Measurements from ENCODE around the gene SLC25A10.

SLC25A10 gene

GRCh38 chr17:81685108-81685507 lies 27.0 kb upstream of the SLC25A10 start:
- FAIRE-seq (no peak), DNase-seq (ENCODE audit: insufficient read length, low spot score) (no peak)
- TF ChIP-seq POLR2A (IDR thresholded peaks at IDR 0.05; ENCODE audit: low read depth, low read length) (no peak), TAF1 (IDR thresholded peaks at IDR 0.05; ENCODE audit: low read depth, low read length) (no peak), POLR2AphosphoS5 (IDR thresholded peaks at IDR 0.05; ENCODE audit: low read depth, low read length) (no peak), SPI1 (IDR thresholded peaks at IDR 0.05; ENCODE audit: low read depth, low read length) (no peak), POU2F2 (IDR thresholded peaks at IDR 0.05; ENCODE audit: low read depth, low read length) (no peak), PAX5 (IDR thresholded peaks at IDR 0.05; ENCODE audit: insufficient read depth, low read length, severe bottlenecking) (no peak)

- FAIRE-seq (no peak), DNase-seq (ENCODE audit: insufficient read length, low spot score) (no peak)
- no peak for TF ChIP-seq TAF1 (IDR thresholded peaks at IDR 0.05; ENCODE audit: low read depth, low read length)
- TF ChIP-seq POU2F2 (IDR thresholded peaks at IDR 0.05; ENCODE audit: low read depth, low read length): no peak
- TF ChIP-seq POLR2A (IDR thresholded peaks at IDR 0.05; ENCODE audit: low read depth, low read length): no peak
- TF ChIP-seq PAX5 (IDR thresholded peaks at IDR 0.05; ENCODE audit: insufficient read depth, low read length, severe bottlenecking): no peak
- TF ChIP-seq SPI1 (IDR thresholded peaks at IDR 0.05; ENCODE audit: low read depth, low read length): no peak
- no peak for TF ChIP-seq POLR2AphosphoS5 (IDR thresholded peaks at IDR 0.05; ENCODE audit: low read depth, low read length)
Measured at GRCh38 chr17:81686614-81687013, 25.5 kb upstream of the SLC25A10 start.

DNA sequence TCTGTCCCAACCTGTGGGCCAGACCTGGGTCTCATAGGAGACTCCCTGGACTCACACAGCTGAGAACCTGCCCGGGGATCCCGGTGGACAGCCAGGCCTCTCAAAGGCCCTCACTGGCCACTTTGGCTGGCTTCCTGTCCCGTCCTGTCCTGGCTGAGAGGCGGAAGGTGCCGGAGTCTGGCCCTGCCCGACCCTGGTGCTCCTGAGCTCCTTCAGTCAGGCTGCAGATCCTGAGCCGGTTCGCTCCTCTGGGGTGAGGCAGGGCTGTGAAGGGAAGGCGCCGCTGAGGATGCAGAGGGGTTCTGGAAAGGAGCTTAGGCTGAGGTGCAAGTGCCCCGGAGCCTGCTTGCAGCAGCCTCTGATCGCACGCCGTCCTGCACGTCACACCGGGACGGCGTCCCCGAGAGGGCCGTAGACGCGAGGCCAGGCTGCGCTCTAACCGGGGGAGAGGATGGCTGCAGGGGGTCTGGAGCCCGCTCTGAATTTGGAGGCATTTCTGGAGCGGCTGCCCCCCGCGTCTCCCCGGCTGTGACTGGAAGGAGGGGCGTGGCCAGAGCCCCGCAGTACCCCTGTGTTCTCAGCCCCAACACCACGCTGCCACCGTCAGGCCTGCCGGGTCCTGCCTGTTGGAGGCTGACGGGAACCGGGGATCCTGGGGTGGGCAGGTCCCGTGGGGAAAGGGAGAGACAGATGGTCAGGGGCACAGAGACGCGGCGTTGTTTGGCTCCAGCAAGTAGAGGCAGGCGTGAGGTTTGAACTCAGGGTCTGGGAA lies 24.1 kb upstream of the SLC25A10 start:
- TF ChIP-seq PAX5 (IDR thresholded peaks at IDR 0.05; ENCODE audit: insufficient read depth, low read length, severe bottlenecking) (no peak), POLR2A (IDR thresholded peaks at IDR 0.05; ENCODE audit: low read depth, low read length) (no peak), SPI1 (IDR thresholded peaks at IDR 0.05; ENCODE audit: low read depth, low read length) (no peak), POU2F2 (IDR thresholded peaks at IDR 0.05; ENCODE audit: low read depth, low read length) (no peak), TAF1 (IDR thresholded peaks at IDR 0.05; ENCODE audit: low read depth, low read length) (no peak), POLR2AphosphoS5 (IDR thresholded peaks at IDR 0.05; ENCODE audit: low read depth, low read length) (no peak)
- FAIRE-seq (no peak), DNase-seq (ENCODE audit: insufficient read length, low spot score) (no peak)

GRCh38 chr17:81688616-81689015 lies 23.5 kb upstream of the SLC25A10 start:
- no peak for DNase-seq (ENCODE audit: insufficient read length, low spot score)
- FAIRE-seq: no peak
- TF ChIP-seq SPI1 (IDR thresholded peaks at IDR 0.05; ENCODE audit: low read depth, low read length) (no peak), POLR2A (IDR thresholded peaks at IDR 0.05; ENCODE audit: low read depth, low read length) (no peak), PAX5 (IDR thresholded peaks at IDR 0.05; ENCODE audit: insufficient read depth, low read length, severe bottlenecking) (no peak), TAF1 (IDR thresholded peaks at IDR 0.05; ENCODE audit: low read depth, low read length) (no peak), POLR2AphosphoS5 (IDR thresholded peaks at IDR 0.05; ENCODE audit: low read depth, low read length) (no peak), POU2F2 (IDR thresholded peaks at IDR 0.05; ENCODE audit: low read depth, low read length) (no peak)

DNA sequence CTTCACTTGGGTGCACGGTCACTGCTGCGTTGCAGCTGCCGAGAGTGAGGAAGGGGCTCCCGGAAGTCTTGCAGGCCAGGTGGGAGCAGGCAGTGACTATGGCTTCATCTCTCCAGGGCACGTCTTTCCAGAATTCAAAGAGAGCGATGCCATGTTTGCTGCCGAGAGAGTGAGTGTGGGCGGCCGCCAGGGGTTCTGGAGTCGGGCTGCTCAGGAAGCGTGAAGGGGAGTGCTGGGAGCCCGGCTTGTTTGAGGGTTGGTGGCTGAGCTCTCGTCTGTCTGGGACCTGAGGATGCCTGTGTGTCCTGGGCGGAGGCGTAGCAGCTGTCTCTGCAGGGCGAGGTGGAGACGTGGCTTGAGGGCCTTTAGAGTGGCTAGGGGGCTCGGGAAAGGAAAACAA lies 22.0 kb upstream of the SLC25A10 start:
- DNase-seq (ENCODE audit: insufficient read length, low spot score) (no peak), FAIRE-seq (no peak)
- no peak for TF ChIP-seq SPI1 (IDR thresholded peaks at IDR 0.05; ENCODE audit: low read depth, low read length)
- TF ChIP-seq POLR2AphosphoS5 (IDR thresholded peaks at IDR 0.05; ENCODE audit: low read depth, low read length): no peak
- no peak for TF ChIP-seq POU2F2 (IDR thresholded peaks at IDR 0.05; ENCODE audit: low read depth, low read length)
- TF ChIP-seq PAX5 (IDR thresholded peaks at IDR 0.05; ENCODE audit: insufficient read depth, low read length, severe bottlenecking): no peak
- TF ChIP-seq POLR2A (IDR thresholded peaks at IDR 0.05; ENCODE audit: low read depth, low read length): no peak
- TF ChIP-seq TAF1 (IDR thresholded peaks at IDR 0.05; ENCODE audit: low read depth, low read length): no peak

GRCh38 chr17:81690549-81690948 lies 21.5 kb upstream of the SLC25A10 start:
- FAIRE-seq: no peak
- no peak for TF ChIP-seq POLR2A (IDR thresholded peaks at IDR 0.05; ENCODE audit: low read depth, low read length)
- no peak for TF ChIP-seq POU2F2 (IDR thresholded peaks at IDR 0.05; ENCODE audit: low read depth, low read length)
- TF ChIP-seq POLR2AphosphoS5 (IDR thresholded peaks at IDR 0.05; ENCODE audit: low read depth, low read length): no peak
- TF ChIP-seq TAF1 (IDR thresholded peaks at IDR 0.05; ENCODE audit: low read depth, low read length): no peak
- TF ChIP-seq SPI1 (IDR thresholded peaks at IDR 0.05; ENCODE audit: low read depth, low read length): no peak
- no peak for TF ChIP-seq PAX5 (IDR thresholded peaks at IDR 0.05; ENCODE audit: insufficient read depth, low read length, severe bottlenecking)
- DNase-seq (ENCODE audit: insufficient read length, low spot score): no peak

- DNase-seq (ENCODE audit: insufficient read length, low spot score) (no peak), FAIRE-seq (no peak)
- no peak for TF ChIP-seq POU2F2 (IDR thresholded peaks at IDR 0.05; ENCODE audit: low read depth, low read length)
- no peak for TF ChIP-seq POLR2AphosphoS5 (IDR thresholded peaks at IDR 0.05; ENCODE audit: low read depth, low read length)
- no peak for TF ChIP-seq TAF1 (IDR thresholded peaks at IDR 0.05; ENCODE audit: low read depth, low read length)
- TF ChIP-seq PAX5 (IDR thresholded peaks at IDR 0.05; ENCODE audit: insufficient read depth, low read length, severe bottlenecking): no peak
- no peak for TF ChIP-seq POLR2A (IDR thresholded peaks at IDR 0.05; ENCODE audit: low read depth, low read length)
- no peak for TF ChIP-seq SPI1 (IDR thresholded peaks at IDR 0.05; ENCODE audit: low read depth, low read length)
Measured at GRCh38 chr17:81691196-81691595, 20.9 kb upstream of the SLC25A10 start.

DNA sequence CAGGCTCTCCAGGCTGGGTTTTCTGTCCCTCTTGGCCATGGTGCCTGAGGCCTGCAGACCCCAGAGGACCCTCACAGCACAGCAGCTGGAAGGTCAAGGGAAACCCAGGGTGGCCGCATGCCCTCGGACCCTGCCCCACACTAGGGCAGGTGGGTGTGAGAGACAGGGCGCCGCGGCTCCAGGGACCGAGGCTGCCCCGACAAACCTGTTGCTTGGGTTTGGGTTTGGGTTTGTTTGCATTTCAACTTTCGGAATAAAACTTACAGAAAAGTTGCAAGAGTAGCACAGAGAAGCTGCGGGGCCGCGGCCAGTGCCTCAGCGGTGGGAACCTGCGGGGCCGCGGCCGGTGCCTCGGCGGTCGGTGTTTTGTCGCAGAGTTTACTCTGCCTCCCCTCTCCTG lies 20.5 kb upstream of the SLC25A10 start:
- FAIRE-seq: no peak
- no peak for DNase-seq (ENCODE audit: insufficient read length, low spot score)
- TF ChIP-seq POLR2A (IDR thresholded peaks at IDR 0.05; ENCODE audit: low read depth, low read length): no peak
- TF ChIP-seq PAX5 (IDR thresholded peaks at IDR 0.05; ENCODE audit: insufficient read depth, low read length, severe bottlenecking): no peak
- no peak for TF ChIP-seq TAF1 (IDR thresholded peaks at IDR 0.05; ENCODE audit: low read depth, low read length)
- no peak for TF ChIP-seq SPI1 (IDR thresholded peaks at IDR 0.05; ENCODE audit: low read depth, low read length)
- TF ChIP-seq POU2F2 (IDR thresholded peaks at IDR 0.05; ENCODE audit: low read depth, low read length): no peak
- TF ChIP-seq POLR2AphosphoS5 (IDR thresholded peaks at IDR 0.05; ENCODE audit: low read depth, low read length): no peak

DNA sequence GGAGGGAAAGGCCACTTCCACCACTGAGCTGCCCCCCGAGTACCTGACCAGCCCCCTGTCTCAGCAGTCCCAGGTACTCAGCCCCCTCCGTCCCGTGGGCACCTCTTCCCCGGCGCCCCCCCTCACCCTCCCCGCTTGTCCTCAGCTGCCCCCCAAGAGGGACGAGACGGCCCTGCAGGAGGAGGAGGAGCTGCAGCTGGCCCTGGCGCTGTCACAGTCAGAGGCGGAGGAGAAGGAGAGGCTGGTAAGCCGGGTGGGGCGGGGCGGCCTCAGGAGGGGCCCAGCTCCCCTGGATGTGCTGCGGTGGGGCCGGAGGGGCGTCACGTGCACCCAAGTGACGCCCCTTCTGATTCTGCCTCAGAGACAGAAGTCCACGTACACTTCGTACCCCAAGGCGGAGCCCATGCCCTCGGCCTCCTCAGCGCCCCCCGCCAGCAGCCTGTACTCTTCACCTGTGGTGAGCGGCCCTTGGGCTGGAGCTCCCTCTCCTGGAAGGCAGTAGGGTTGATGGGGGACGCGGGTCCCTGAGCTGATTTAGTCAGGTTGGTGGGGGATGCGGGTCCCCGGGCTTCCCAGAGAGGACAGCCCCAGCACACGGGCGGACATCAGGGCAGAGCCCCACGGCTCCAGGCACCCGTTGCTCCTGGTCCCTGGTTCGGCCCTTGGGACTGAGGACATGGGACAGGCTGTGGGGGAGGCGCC lies 18.4 kb upstream of the SLC25A10 start:
- FAIRE-seq: no peak
- TF ChIP-seq PAX5 (IDR thresholded peaks at IDR 0.05; ENCODE audit: insufficient read depth, low read length, severe bottlenecking) (no peak), POLR2A (IDR thresholded peaks at IDR 0.05; ENCODE audit: low read depth, low read length) (no peak), SPI1 (IDR thresholded peaks at IDR 0.05; ENCODE audit: low read depth, low read length) (no peak), POU2F2 (IDR thresholded peaks at IDR 0.05; ENCODE audit: low read depth, low read length) (no peak), POLR2AphosphoS5 (IDR thresholded peaks at IDR 0.05; ENCODE audit: low read depth, low read length) (no peak), TAF1 (IDR thresholded peaks at IDR 0.05; ENCODE audit: low read depth, low read length) (no peak)
- DNase-seq (ENCODE audit: insufficient read length, low spot score): no peak

All from GM12891 (cell line).